GM12875 (cell line): Measurements from ENCODE around the gene DSCAML1.

ENCODE experiments used
- H3K4me3 ChIP-seq: one replicate; pipeline ENCODE4 v1.5.1; 2011; ENCODE audit warnings: low read depth, low read length, control low read depth
- CTCF ChIP-seq: IDR thresholded peaks from 2 replicates; pipeline ENCODE4 v1.5.1; 2011; ENCODE audit warnings: low read depth, mild to moderate bottlenecking, control low read depth, inconsistent platforms, low read length, moderate library complexity, borderline replicate concordance; ENCODE audit not compliant: insufficient read depth

The DSCAML1 gene

DNA sequence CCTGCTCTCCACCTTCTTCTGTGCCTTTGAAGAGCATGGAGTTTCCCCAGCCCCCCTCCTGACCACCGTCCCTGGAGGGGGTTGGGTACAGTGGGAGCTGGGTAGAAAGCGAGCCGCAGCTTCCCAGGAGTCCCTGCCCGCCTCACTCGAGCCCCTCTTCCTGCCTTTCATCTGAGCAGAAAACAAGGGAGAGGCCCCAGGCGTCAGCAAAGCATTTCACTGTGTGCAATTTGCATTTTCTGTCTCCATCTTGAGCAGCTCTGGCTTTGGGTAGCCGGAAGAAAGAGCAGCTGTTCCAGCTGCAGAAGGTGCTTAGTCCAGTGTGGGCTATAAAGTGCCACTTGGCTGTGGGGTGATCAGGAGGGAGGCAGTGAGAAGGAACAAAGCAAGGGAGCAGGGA, 239.7 kb downstream of the DSCAML1 start:
- TF ChIP-seq CTCF: no peak
- no peak overlapping the region for H3K4me3 ChIP-seq

- no peak overlapping the region for H3K4me3 ChIP-seq
- no peak for TF ChIP-seq CTCF
Observed at GRCh38 chr11:117554601-117555333, 242.2 kb downstream of the DSCAML1 start.

GRCh38 chr11:117552626-117553025, 244.4 kb downstream of the DSCAML1 start:
- TF ChIP-seq CTCF: no peak
- no peak overlapping the region for H3K4me3 ChIP-seq

- no peak overlapping the region for H3K4me3 ChIP-seq
- TF ChIP-seq CTCF: no peak
Observed at GRCh38 chr11:117551761-117552343, 245.2 kb downstream of the DSCAML1 start.

DNA sequence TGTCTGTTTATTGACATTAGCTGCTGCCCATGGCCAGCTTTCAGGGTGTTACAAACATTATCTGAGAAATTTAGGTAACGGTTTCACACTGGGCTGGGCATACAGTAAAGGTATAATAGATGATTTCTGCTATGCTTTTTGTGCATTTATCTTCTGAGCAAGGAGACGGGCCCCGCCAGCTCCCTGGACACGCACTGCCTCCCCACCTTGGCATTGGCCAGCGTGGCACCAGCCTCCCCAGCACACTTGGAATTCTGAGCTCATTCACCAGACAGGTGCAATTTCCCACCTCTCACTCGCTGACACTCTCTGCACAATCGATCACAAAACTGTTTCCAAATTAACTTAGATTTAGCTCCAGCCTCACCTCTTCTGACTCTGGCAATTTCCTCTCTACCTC, 246.6 kb downstream of the DSCAML1 start:
- TF ChIP-seq CTCF: no peak
- no peak overlapping the region for H3K4me3 ChIP-seq

GRCh38 chr11:117549417-117549816, 247.6 kb downstream of the DSCAML1 start:
- no peak overlapping the region for H3K4me3 ChIP-seq
- TF ChIP-seq CTCF: no peak

GRCh38 chr11:117548876-117549275, 248.1 kb downstream of the DSCAML1 start:
- no peak for TF ChIP-seq CTCF
- H3K4me3 ChIP-seq: no peak overlapping the region
